Thoracic aorta (tissue), 2 donors: Measurements from ENCODE around the gene ABHD5. TPM values are rescaled to one million over a fixed set of nuclear protein-coding genes. Genes with fewer than 3 reads are reported as not detected.

Experiments
- ATAC-seq: fragments of 150-250 bp; one replicate; pipeline ENCODE4 v1.8.0; 2017; ENCODE audit warnings: low read depth; ENCODE audit not compliant: insufficient number of reproducible peaks, low FRiP score
- DNase-seq: peaks from one replicate; pipeline ENCODE4 v3.0.0-alpha.2; 2020; ENCODE audit warnings: low spot score
- H3K27ac ChIP-seq, 2 donors: fragments of 200-600 bp; sonication (generic); 1 replicate in 1 of 2; 2 replicates in 1 of 2; pipeline ENCODE4 v1.5.1; 2016; ENCODE audit warnings: mild to moderate bottlenecking in 2 of 2, moderate library complexity in 2 of 2
- H3K27me3 ChIP-seq: fragments of 200-600 bp; sonication (generic); replicated peaks from 2 replicates; pipeline ENCODE4 v1.6.0; 2016; ENCODE audit warnings: mild to moderate bottlenecking; ENCODE audit not compliant: insufficient read depth
- H3K36me3 ChIP-seq: fragments of 200-600 bp; sonication (generic); one replicate; pipeline ENCODE4 v1.5.1; 2016
- H3K4me1 ChIP-seq, 2 donors: fragments of 200-600 bp; sonication (generic); 1 replicate in 1 of 2; 2 replicates in 1 of 2; pipeline versions ENCODE4 v1.5.1 to v1.6.0; 2016; ENCODE audit warnings: low read depth in 2 of 2, mild to moderate bottlenecking in 1 of 2; ENCODE audit not compliant: control insufficient read depth in 1 of 2
- H3K4me3 ChIP-seq: fragments of 200-600 bp; sonication (generic); 2 replicates; pipeline ENCODE4 v1.5.1; 2016; ENCODE audit warnings: mild to moderate bottlenecking
- H3K9me3 ChIP-seq: fragments of 200-600 bp; sonication (generic); 2 replicates; pipeline ENCODE4 v1.5.1; 2016
- CTCF ChIP-seq: fragments of 200-600 bp; sonication (generic); IDR thresholded peaks from one replicate; pipeline ENCODE4 v1.5.1; 2019; ENCODE audit warnings: antibody characterized with exemption
- total RNA-seq, 2 donors: library from RNA; depleted of rRNA; stranded (reverse); fragments of >200 nt; gene quantifications; one replicate each; pipeline versions ENCODE4 v1.1.0 to v1.2.3, GENCODE V29; 2016

ABHD5 gene
- total RNA-seq, 2 donors from 2014 or later: 33.3 to 37.1 TPM

- no peaks in the 10 kb centered on the region for H3K27me3 ChIP-seq
- H3K4me3 ChIP-seq: no peak overlapping the region
- DNase-seq: no peak
- H3K4me1 ChIP-seq: peaks cover 7 to 30% of the 10 kb centered on the region in 2 donors
- ATAC-seq: no peak
- no peaks in the 10 kb centered on the region for H3K9me3 ChIP-seq
- H3K27ac ChIP-seq: no peak overlapping the region
- no peaks in the 10 kb centered on the region for H3K36me3 ChIP-seq
- no peak for TF ChIP-seq CTCF
These were observed 2.2 kb downstream of the ABHD5 start for GRCh38 chr3:43692971-43693370.

- H3K4me3 ChIP-seq: no peak overlapping the region
- ATAC-seq (no peak), DNase-seq (no peak)
- no peak for TF ChIP-seq CTCF
- no peaks in the 10 kb centered on the region for H3K36me3 ChIP-seq
- H3K27ac ChIP-seq: no peak overlapping the region
- no peaks in the 10 kb centered on the region for H3K9me3 ChIP-seq
- H3K4me1 ChIP-seq: peaks cover 7 to 30% of the 10 kb centered on the region in 2 donors
- no peaks in the 10 kb centered on the region for H3K27me3 ChIP-seq
These were observed 2.9 kb downstream of the ABHD5 start for GRCh38 chr3:43693594-43693993.

- no peak for ATAC-seq
These were observed 4.7 kb downstream of the ABHD5 start for GRCh38 chr3:43695443-43695842.

GRCh38 chr3:43695863-43696262, 5.1 kb downstream of the ABHD5 start:
- H3K4me1 ChIP-seq: peaks cover 7 to 22% of the 10 kb centered on the region in 2 donors
- no peak overlapping the region for H3K27ac ChIP-seq
- no peak for ATAC-seq

More at GRCh38 chr3:43695443-43695842, 4.7 kb downstream of the ABHD5 start:
- DNase-seq: no peak
- Histone ChIP-seq H3K4me1 (peaks cover 7 to 23% of the 10 kb centered on the region in 2 donors), H3K9me3 (no peaks in the 10 kb centered on the region), H3K36me3 (no peaks in the 10 kb centered on the region), H3K27me3 (no peaks in the 10 kb centered on the region), H3K27ac (no peak overlapping the region), H3K4me3 (no peak overlapping the region)
- TF ChIP-seq CTCF: no peak

GRCh38 chr3:43696441-43696840, 5.7 kb downstream of the ABHD5 start:
- no peak overlapping the region for H3K27ac ChIP-seq
- no peaks in the 10 kb centered on the region for H3K9me3 ChIP-seq
- no peak overlapping the region for H3K4me3 ChIP-seq
- no peak for ATAC-seq
- TF ChIP-seq CTCF: no peak
- no peaks in the 10 kb centered on the region for H3K36me3 ChIP-seq
- no peak for DNase-seq
- no peaks in the 10 kb centered on the region for H3K27me3 ChIP-seq
- H3K4me1 ChIP-seq: peaks cover 7 to 22% of the 10 kb centered on the region in 2 donors

More at GRCh38 chr3:43695863-43696262, 5.1 kb downstream of the ABHD5 start:
- TF ChIP-seq CTCF: no peak
- H3K36me3 ChIP-seq: no peaks in the 10 kb centered on the region
- H3K27me3 ChIP-seq: no peaks in the 10 kb centered on the region
- no peak overlapping the region for H3K4me3 ChIP-seq
- no peak for DNase-seq
- no peaks in the 10 kb centered on the region for H3K9me3 ChIP-seq
